A172 (cell line): ENCODE measurements around the gene ASCC3. TPM values are rescaled to one million over a fixed set of nuclear protein-coding genes. Genes with fewer than 3 reads are reported as not detected.

Experiments
- DNase-seq: peaks from one replicate; pipeline ENCODE4 v3.0.0-alpha.2; 2015; ENCODE audit warnings: low spot score
- total RNA-seq: library from RNA; depleted of rRNA; stranded (reverse); fragments of >200 nt; shearing (Covaris generic); gene quantifications from 2 replicates; pipeline ENCODE4 v1.2.3, GENCODE V29; 2014

Gene ASCC3
- total RNA-seq, 1 experiment from 2014 or later = 39.4 TPM

GRCh38 chr6:100577425-100577824, 303.7 kb downstream of the ASCC3 start:
- no peak for DNase-seq

GRCh38 chr6:100575921-100576320, 305.2 kb downstream of the ASCC3 start:
- no peak for DNase-seq

- no peak for DNase-seq
These were observed 306.3 kb downstream of the ASCC3 start for GRCh38 chr6:100574836-100575235.

- DNase-seq = peak; percentile 34
These were observed 308.0 kb downstream of the ASCC3 start for GRCh38 chr6:100573166-100573565.

GRCh38 chr6:100568255-100568654, 312.9 kb downstream of the ASCC3 start:
- no peak for DNase-seq

- DNase-seq = no peak
These were observed 314.6 kb downstream of the ASCC3 start for GRCh38 chr6:100566563-100566962.

GRCh38 chr6:100565439-100566104, 315.6 kb downstream of the ASCC3 start:
- DNase-seq = no peak

GRCh38 chr6:100559859-100560258, 321.3 kb downstream of the ASCC3 start:
- DNase-seq = no peak

GRCh38 chr6:100554228-100554627, 326.9 kb downstream of the ASCC3 start:
- no peak for DNase-seq

GRCh38 chr6:100553243-100553642, 327.9 kb downstream of the ASCC3 start:
- no peak for DNase-seq

GRCh38 chr6:100549406-100550167, 331.5 kb downstream of the ASCC3 start:
- peak; percentile 34 for DNase-seq

- DNase-seq = no peak
These were observed 343.0 kb downstream of the ASCC3 start for GRCh38 chr6:100538086-100538485.

GRCh38 chr6:100518588-100518987, 362.5 kb downstream of the ASCC3 start:
- DNase-seq = no peak

GRCh38 chr6:100517633-100518032, 363.5 kb downstream of the ASCC3 start:
- no peak for DNase-seq

GRCh38 chr6:100517106-100517505, 364.0 kb downstream of the ASCC3 start:
- DNase-seq = no peak

GRCh38 chr6:100514660-100515059, 366.5 kb downstream of the ASCC3 start:
- DNase-seq = no peak

GRCh38 chr6:100512203-100512862, 368.8 kb downstream of the ASCC3 start:
- DNase-seq = no peak

- DNase-seq = no peak
These were observed 372.0 kb downstream of the ASCC3 start for GRCh38 chr6:100509101-100509500.

GRCh38 chr6:100506651-100507050, 374.5 kb downstream of the ASCC3 start:
- no peak for DNase-seq

- peak; percentile 89 for DNase-seq
These were observed 376.1 kb downstream of the ASCC3 start for GRCh38 chr6:100504786-100505737.

GRCh38 chr6:100503043-100503705, 378.0 kb downstream of the ASCC3 start:
- DNase-seq = no peak
